Measurements from ENCODE around the gene LPIN2.

Gene LPIN2

GRCh38 chr18:3041843-3042242 lies 28.9 kb upstream of the LPIN2 start:
- no peak overlapping the region for H3K4me3 ChIP-seq (ENCODE audit: low read length)
- DNase-seq (ENCODE audit: low read depth) = no peak
- TF ChIP-seq, protein P1, sequence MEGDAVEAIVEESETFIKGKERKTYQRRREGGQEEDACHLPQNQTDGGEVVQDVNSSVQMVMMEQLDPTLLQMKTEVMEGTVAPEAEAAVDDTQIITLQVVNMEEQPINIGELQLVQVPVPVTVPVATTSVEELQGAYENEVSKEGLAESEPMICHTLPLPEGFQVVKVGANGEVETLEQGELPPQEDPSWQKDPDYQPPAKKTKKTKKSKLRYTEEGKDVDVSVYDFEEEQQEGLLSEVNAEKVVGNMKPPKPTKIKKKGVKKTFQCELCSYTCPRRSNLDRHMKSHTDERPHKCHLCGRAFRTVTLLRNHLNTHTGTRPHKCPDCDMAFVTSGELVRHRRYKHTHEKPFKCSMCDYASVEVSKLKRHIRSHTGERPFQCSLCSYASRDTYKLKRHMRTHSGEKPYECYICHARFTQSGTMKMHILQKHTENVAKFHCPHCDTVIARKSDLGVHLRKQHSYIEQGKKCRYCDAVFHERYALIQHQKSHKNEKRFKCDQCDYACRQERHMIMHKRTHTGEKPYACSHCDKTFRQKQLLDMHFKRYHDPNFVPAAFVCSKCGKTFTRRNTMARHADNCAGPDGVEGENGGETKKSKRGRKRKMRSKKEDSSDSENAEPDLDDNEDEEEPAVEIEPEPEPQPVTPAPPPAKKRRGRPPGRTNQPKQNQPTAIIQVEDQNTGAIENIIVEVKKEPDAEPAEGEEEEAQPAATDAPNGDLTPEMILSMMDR (conservative IDR thresholded peaks at IDR 0.05; ENCODE audit: low read length) = no peak

- DNase-seq (ENCODE audit: low read depth) = no peak
- no peak overlapping the region for H3K4me3 ChIP-seq (ENCODE audit: low read length)
- TF ChIP-seq, protein P1 (conservative IDR thresholded peaks at IDR 0.05; ENCODE audit: low read length) = no peak
Measured at GRCh38 chr18:3040881-3041280, 27.9 kb upstream of the LPIN2 start.

- no peak for DNase-seq (ENCODE audit: low read depth)
- H3K4me3 ChIP-seq (ENCODE audit: low read length) = no peak overlapping the region
- TF ChIP-seq, protein P1 (conservative IDR thresholded peaks at IDR 0.05; ENCODE audit: low read length) = no peak
Measured at GRCh38 chr18:3040173-3040572, 27.2 kb upstream of the LPIN2 start.

DNA sequence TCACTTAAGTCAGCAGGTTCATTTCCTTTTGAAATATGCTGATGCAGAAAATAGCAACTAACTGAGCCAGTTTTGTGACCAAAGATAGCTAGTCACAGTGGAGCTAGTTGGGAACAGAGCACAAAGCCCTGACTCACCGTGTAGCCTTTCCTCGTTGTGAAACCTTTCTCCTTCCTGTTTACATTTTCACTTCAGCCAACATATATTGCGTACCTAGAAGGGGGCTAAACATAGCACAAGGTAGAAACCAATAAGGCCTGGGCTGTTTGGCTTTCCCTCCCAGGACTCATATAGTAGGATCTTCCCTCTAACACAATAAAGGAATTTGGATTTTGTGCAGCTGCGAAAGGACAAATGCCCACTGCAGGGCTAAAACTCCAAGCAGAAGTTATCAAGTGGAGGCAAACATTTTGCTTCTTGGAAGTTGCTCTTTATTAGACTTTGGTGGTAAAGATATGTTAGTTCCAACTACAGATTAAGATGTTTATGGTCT lies 24.5 kb upstream of the LPIN2 start:
- peak; percentile 67 for DNase-seq (ENCODE audit: low read depth)
- TF ChIP-seq, protein P1 (conservative IDR thresholded peaks at IDR 0.05; ENCODE audit: low read length) = no peak
- no peak overlapping the region for H3K4me3 ChIP-seq (ENCODE audit: low read length)

DNA sequence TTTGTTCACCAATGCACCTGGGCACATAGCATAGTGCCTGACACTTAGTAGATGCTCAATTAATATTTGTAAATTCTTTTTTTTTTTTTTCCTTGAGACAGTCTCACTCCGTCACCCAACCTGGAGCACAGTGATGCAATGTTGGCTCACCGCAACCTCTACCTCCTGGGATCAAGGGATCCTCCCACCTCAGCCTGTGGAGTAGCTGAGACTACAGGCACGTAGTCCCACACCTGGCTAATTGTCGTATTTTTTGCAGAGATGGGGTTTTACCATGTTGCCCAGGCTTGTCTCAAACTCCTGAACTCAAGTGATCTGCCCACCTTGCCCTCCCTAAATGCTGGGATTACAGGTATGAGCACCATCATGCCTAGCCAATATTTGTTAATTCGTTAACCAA lies 23.2 kb upstream of the LPIN2 start:
- DNase-seq (ENCODE audit: low read depth) = no peak
- no peak overlapping the region for H3K4me3 ChIP-seq (ENCODE audit: low read length)
- TF ChIP-seq, protein P1 (conservative IDR thresholded peaks at IDR 0.05; ENCODE audit: low read length) = no peak

DNA sequence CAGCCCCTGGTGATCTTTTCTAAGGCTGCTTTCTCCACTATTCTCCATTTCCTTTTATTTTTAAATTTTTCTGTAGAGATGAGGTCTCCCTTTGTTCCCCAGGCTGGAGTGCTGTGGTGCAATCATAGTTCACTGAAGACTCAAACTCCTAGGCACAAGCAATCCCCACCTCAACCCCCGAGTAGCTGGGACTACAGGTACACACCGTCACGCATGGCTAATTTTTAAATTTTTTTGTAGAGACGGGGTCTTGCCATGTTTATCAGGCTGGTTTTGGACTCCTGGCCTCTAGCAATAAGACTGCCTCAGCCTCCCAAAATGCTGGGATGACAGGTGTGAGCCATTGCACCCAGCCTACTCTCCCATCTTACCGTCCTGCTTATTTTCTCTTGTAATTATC lies 22.7 kb upstream of the LPIN2 start:
- TF ChIP-seq, protein P1 (conservative IDR thresholded peaks at IDR 0.05; ENCODE audit: low read length) = no peak
- no peak for DNase-seq (ENCODE audit: low read depth)
- H3K4me3 ChIP-seq (ENCODE audit: low read length) = no peak overlapping the region

DNA sequence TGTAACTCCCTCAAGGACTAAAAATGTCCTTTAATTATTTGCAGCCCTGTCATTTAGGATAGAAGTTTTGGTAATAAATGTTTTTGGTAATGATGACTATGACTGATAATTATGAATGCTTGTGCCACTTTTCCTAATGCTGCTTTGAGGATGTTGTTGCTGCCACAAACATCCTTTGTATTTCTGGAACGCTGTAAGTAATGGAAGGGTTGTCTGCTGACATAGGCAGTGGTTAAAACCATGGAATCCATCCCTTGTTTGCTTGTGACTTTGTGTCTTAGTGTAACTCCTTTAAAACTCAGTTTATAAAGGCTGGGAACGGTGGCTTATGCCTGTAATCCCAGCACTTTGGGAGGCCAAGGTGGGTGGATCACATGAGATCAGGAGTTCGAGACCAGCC lies 19.8 kb upstream of the LPIN2 start:
- no peak overlapping the region for H3K4me3 ChIP-seq (ENCODE audit: low read length)
- DNase-seq (ENCODE audit: low read depth) = peak; percentile 79
- TF ChIP-seq, protein P1 (conservative IDR thresholded peaks at IDR 0.05; ENCODE audit: low read length) = no peak

Measured in AG10803 (cell line).